Activated CD4-positive, alpha-beta T cell treated with anti-CD3 and anti-CD28 coated beads for 36 hours (primary cell): ENCODE measurements around the gene CACNA2D3. TPM values are rescaled to one million over a fixed set of nuclear protein-coding genes. Genes with fewer than 3 reads are reported as not detected.

ENCODE experiments used
- ATAC-seq: fragments of 200-7000 bp; cut with Tn5 transposase; one replicate; pipeline ENCODE4 v1.10.0; 2021; ENCODE audit warnings: mild to moderate bottlenecking, moderate library complexity
- CTCF ChIA-PET: fragments of 350-600 bp; sonication (Branson Sonifier 250); formaldehyde crosslinking; loops from one replicate; lab custom pipeline; 2021; ENCODE audit warnings: antibody characterized with exemption; lab: Charles Lee
- POLR2A ChIA-PET: fragments of 350-600 bp; sonication (Branson Sonifier 250); formaldehyde crosslinking; loops from one replicate; lab custom pipeline; 2021; ENCODE audit warnings: antibody characterized with exemption, inconsistent platforms; lab: Charles Lee
- DNase-seq: peaks from one replicate; pipeline ENCODE4 v3.0.0-alpha.2; 2020
- H3K27ac Mint-ChIP-seq: one replicate; pipeline ENCODE4 v1.8.0; 2021; ENCODE audit warnings: mixed read lengths
- H3K27me3 Mint-ChIP-seq: one replicate; pipeline ENCODE4 v1.8.0; 2021; ENCODE audit warnings: mixed read lengths
- H3K36me3 Mint-ChIP-seq: one replicate; pipeline ENCODE4 v1.8.0; 2021; ENCODE audit warnings: low read depth, mixed read lengths
- H3K4me1 Mint-ChIP-seq: one replicate; pipeline ENCODE4 v1.8.0; 2021; ENCODE audit warnings: mixed read lengths
- H3K4me3 Mint-ChIP-seq: one replicate; pipeline ENCODE4 v1.8.0; 2021; ENCODE audit warnings: mild to moderate bottlenecking, moderate library complexity, mixed read lengths
- H3K9me3 Mint-ChIP-seq: one replicate; pipeline ENCODE4 v1.8.0; 2021; ENCODE audit warnings: low read depth, mixed read lengths
- intact Hi-C, 2 experiments: fragments of 100-400 bp; cut with DNase I in 1 of 2; cut with micrococcal nuclease in 1 of 2; formaldehyde crosslinking; loops; one replicate each; pipeline versions ENCODE4 v1.14.2 to v1.15.1; 2022 to 2024; cut with DNase I, micrococcal nuclease
- total RNA-seq, 2 experiments: library from RNA; stranded (reverse); gene quantifications; one replicate each; pipeline ENCODE4 v1.2.3, GENCODE V29; 2021

The CACNA2D3 gene
- total RNA-seq, 2 experiments from 2014 or later, result not detected

DNA sequence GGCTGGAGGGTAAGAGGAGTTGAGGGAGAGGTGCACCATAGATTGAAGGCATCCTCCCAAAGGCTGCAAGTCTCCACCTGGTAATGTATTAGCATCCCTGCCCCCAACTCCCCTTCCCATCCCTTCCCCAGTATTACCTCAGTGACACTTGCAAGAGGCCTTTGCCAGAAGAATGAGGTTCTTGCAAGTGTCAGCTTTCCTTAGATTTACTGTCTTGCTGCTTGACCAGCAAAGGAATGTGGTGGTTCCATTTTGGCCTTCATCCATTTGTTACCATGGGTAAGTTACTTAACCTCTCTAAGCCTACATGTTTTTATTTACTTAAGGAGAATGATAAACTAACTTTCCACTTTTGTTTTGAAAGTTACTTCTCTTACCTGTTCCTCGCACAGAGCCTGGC, 696.6 kb downstream of the CACNA2D3 start:
- Mint-ChIP-seq H3K9me3 (no peaks in the 10 kb centered on the region), H3K27me3 (peaks cover 2% of the 10 kb centered on the region), H3K4me1 (no peaks in the 10 kb centered on the region), H3K27ac (no peak overlapping the region), H3K4me3 (no peak overlapping the region), H3K36me3 (no peaks in the 10 kb centered on the region)
- ATAC-seq (no peak), DNase-seq (no peak)
- ChIA-PET POLR2A (no interaction called here), CTCF (no interaction called here)
- intact Hi-C loops, result no loop called here

DNA sequence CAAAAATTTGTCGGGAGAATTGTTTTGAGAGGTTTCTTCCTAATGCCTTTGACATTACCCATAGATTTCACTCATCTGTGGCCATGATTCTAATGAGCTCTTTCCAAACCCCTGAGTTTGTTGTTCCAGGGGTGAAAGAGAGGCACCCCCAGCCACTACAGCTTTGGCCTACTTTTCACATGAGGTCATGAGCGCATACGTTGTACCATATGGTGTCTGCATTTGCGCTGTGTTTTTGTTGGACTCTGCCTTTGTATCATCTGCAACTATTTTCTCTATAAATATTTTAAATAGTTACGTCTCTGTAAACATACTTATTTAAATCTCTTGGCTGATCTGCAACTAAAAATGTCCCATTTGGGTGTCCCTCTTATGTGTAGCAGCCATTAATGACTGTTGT, 697.6 kb downstream of the CACNA2D3 start:
- Mint-ChIP-seq H3K9me3 (no peaks in the 10 kb centered on the region), H3K27me3 (peaks cover 2% of the 10 kb centered on the region), H3K27ac (no peak overlapping the region), H3K4me3 (no peak overlapping the region), H3K4me1 (no peaks in the 10 kb centered on the region), H3K36me3 (no peaks in the 10 kb centered on the region)
- CTCF ChIA-PET, result no interaction called here
- intact Hi-C loops, result no loop called here
- POLR2A ChIA-PET, result no interaction called here
- no peak for DNase-seq
- no peak for ATAC-seq

DNA sequence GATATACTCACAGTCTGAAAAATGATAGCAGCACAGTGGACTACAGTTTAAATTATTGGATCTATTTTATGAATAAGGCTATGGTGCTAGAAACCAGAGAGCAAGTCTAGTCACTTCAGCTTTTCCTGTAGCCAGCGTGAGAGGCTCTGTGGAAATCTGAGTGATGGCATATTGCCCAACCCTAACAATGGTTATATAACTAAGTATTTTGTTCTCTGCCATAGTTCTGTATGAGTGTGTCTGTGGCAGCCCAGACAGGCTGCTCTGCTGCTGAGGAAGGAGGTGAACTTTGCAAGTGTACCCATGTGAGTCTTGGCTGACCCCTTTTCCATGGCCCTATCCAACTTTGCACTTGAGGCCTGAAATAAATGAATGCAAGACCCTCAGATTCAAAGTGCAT, 699.9 kb downstream of the CACNA2D3 start:
- Mint-ChIP-seq H3K4me3 (no peak overlapping the region), H3K36me3 (no peaks in the 10 kb centered on the region), H3K27ac (no peak overlapping the region), H3K27me3 (no peaks in the 10 kb centered on the region), H3K4me1 (no peaks in the 10 kb centered on the region), H3K9me3 (no peaks in the 10 kb centered on the region)
- ChIA-PET POLR2A (no interaction called here), CTCF (interaction anchor here (1.6 kb wide), 1 partner anchor 9 kb away, joined by 4 read pairs; no protein-coding TSS in a partner anchor)
- intact Hi-C loops, result no loop called here
- DNase-seq, result no peak
- no peak for ATAC-seq

DNA sequence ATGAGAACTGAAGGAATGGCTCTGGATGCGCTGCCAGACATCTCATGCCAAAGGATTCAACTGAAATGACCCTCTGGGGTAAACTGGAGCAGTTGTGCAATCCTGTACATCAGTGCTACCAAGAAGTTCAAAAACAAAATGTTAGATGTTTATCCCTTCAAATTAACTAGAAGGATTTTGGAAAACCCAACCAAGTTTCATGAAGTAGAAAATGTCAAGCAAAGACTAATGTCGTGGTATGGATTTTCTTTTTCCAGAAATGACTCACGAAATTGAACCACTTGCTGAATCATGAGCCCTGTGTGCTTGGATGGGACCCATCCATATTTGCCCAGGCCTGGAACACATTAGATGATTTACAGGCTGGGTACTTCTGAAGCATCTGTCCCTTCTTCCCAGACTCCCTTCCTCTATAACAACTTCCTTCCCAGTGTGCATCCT, 703.9 kb downstream of the CACNA2D3 start:
- intact Hi-C loops, result no loop called here
- no peaks in the 10 kb centered on the region for H3K36me3 Mint-ChIP-seq
- no peaks in the 10 kb centered on the region for H3K4me1 Mint-ChIP-seq
- H3K27ac Mint-ChIP-seq, result no peak overlapping the region
- H3K9me3 Mint-ChIP-seq, result no peaks in the 10 kb centered on the region
- DNase-seq (no peak), ATAC-seq (no peak)
- no peak overlapping the region for H3K4me3 Mint-ChIP-seq
- ChIA-PET POLR2A (no interaction called here), CTCF (no interaction called here)
- no peaks in the 10 kb centered on the region for H3K27me3 Mint-ChIP-seq

DNA sequence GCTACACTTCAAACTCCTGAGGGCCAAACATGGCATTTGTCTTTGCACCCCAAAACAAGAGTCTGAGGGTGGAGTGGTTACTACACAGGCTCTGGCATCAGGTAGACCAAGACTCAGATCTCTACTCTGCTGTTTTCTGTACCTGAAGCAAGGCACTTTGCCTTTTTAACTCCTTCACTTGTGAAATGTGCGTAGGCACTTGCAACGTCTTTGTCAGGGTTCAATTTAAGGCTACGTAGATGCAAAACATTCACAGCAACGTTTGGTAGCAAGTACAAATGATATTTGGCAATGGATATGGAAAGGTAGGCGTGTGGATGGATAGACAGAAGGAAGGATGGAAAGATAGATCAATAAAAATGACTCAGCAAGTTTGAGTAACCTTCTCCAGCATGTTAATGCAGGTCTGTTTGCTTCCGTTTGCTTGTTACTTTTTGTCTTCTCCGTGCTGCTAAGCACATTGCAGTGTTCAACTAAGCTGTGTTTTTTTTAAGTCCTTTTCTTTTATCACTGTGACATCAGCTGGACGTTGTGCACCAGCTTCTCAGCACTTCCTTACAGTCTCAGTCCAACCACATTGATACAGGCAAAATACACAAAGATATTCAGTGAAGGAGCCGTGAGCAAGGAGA, 704.8 kb downstream of the CACNA2D3 start:
- ATAC-seq (no peak), DNase-seq (no peak)
- POLR2A ChIA-PET, result no interaction called here
- Mint-ChIP-seq H3K4me3 (no peak overlapping the region), H3K9me3 (no peaks in the 10 kb centered on the region), H3K27ac (no peak overlapping the region), H3K4me1 (no peaks in the 10 kb centered on the region), H3K27me3 (no peaks in the 10 kb centered on the region), H3K36me3 (no peaks in the 10 kb centered on the region)
- CTCF ChIA-PET, result interaction anchor here (0.6 kb wide), 1 partner anchor 1499 kb away, joined by 3 read pairs; no protein-coding TSS in a partner anchor
- intact Hi-C loops, result no loop called here

DNA sequence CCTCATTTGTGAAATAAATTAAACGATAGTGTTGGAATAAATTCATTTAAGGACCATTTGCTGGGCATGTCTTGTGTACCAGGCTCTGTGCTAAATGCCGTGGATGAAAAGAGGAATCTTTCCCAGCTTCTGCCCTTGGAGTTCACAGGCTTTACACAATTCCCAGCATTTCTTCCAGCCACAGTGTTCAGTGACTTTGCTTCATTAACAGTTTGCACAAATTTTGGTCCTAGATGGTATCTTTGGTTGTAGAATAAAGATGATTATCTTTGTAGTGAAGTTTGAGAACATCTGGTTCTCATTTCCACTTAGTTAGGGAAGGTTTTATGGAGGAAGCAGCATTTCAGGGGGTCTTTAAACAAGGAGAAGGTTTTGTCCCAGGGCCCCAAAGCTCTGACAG, 705.4 kb downstream of the CACNA2D3 start:
- ChIA-PET POLR2A (no interaction called here), CTCF (interaction anchor here (0.6 kb wide), 1 partner anchor 1498 kb away, joined by 3 read pairs; no protein-coding TSS in a partner anchor)
- ATAC-seq (no peak), DNase-seq (no peak)
- H3K4me1 Mint-ChIP-seq, result no peaks in the 10 kb centered on the region
- no peak overlapping the region for H3K4me3 Mint-ChIP-seq
- H3K27me3 Mint-ChIP-seq, result no peaks in the 10 kb centered on the region
- no peaks in the 10 kb centered on the region for H3K36me3 Mint-ChIP-seq
- H3K27ac Mint-ChIP-seq, result no peak overlapping the region
- intact Hi-C loops, result no loop called here
- H3K9me3 Mint-ChIP-seq, result no peaks in the 10 kb centered on the region

DNA sequence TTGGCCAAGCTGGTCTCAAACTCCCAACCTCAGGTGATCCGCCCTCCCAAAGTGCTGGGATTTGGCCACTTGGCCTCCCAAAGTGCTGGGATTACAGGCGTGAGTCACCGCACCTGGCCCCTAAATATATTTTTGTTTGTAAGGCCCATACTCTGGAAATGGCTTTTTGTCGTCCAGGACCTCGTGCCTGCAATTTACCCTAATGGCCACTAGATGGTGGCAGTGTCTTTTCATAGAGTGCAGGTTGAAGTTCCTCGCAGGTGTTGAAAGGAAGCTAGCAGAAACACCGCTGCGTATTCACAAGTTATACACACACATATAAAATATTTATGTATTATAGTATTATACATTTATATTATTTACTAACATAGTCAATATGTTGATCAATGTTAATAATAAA, 708.3 kb downstream of the CACNA2D3 start:
- H3K27me3 Mint-ChIP-seq, result no peaks in the 10 kb centered on the region
- H3K27ac Mint-ChIP-seq, result no peak overlapping the region
- POLR2A ChIA-PET, result no interaction called here
- DNase-seq (peak; percentile 35), ATAC-seq (no peak)
- no peaks in the 10 kb centered on the region for H3K4me1 Mint-ChIP-seq
- no peak overlapping the region for H3K4me3 Mint-ChIP-seq
- no peaks in the 10 kb centered on the region for H3K36me3 Mint-ChIP-seq
- intact Hi-C loops, result loop anchor here in 1 of 2 experiments (5.0 to 10.0 kb wide), 2 partner anchors 403 to 896 kb away; no protein-coding TSS in a partner anchor
- no peaks in the 10 kb centered on the region for H3K9me3 Mint-ChIP-seq
- CTCF ChIA-PET, result interaction anchor here (0.6 to 1.4 kb wide), 7 partner anchors 8 to 1426 kb away, joined by 3 to 4 read pairs (median 3); no protein-coding TSS in a partner anchor

DNA sequence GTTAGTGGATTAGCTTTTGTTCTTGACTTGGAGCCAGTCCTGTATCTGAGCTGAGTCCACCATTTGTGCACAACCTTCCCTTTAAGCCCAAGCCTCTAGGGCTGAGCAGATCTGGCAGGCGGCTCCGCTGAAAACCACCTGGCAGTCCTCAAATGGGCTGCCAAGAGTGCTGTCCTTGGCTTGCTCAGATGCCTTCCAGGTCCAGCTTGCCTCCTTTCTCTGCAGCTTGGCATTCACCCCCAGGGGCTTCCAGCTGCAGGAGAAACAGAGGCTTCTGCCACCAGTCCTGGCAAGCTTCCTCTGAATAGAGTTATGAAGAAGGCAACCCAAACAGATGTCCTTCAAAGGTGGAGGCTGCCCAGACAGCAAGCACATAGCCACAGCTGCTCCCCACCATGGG, 708.8 kb downstream of the CACNA2D3 start:
- no peaks in the 10 kb centered on the region for H3K4me1 Mint-ChIP-seq
- no peaks in the 10 kb centered on the region for H3K27me3 Mint-ChIP-seq
- ATAC-seq (no peak), DNase-seq (no peak)
- ChIA-PET POLR2A (no interaction called here), CTCF (interaction anchor here (0.6 to 1.4 kb wide), 6 partner anchors 9 to 1426 kb away, joined by 3 to 4 read pairs (median 3); no protein-coding TSS in a partner anchor)
- H3K36me3 Mint-ChIP-seq, result no peaks in the 10 kb centered on the region
- no peak overlapping the region for H3K4me3 Mint-ChIP-seq
- intact Hi-C loops, result loop anchor here in 1 of 2 experiments (5.0 to 10.0 kb wide), 2 partner anchors 404 to 896 kb away; no protein-coding TSS in a partner anchor
- H3K9me3 Mint-ChIP-seq, result no peaks in the 10 kb centered on the region
- no peak overlapping the region for H3K27ac Mint-ChIP-seq

DNA sequence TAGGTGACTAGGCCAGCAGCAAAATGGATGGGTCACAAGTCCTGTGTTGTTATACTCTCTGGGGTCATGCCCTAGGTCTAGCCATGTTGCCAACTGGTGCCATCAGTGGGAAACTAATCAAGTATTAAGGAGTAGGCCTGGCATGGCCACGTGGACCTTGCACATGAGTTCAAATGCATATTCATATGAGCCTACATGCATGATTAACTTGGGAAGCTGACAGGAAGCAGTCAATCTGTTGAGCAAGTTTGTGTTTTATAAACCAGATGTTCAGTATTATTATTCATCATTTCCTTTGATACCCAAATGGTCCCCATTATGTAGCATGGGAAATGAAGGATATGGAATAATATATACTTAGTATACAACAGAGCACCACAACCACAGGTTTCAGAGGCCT, 710.5 kb downstream of the CACNA2D3 start:
- Mint-ChIP-seq H3K9me3 (no peaks in the 10 kb centered on the region), H3K36me3 (no peaks in the 10 kb centered on the region), H3K27ac (no peak overlapping the region), H3K4me3 (no peak overlapping the region), H3K27me3 (no peaks in the 10 kb centered on the region), H3K4me1 (no peaks in the 10 kb centered on the region)
- ChIA-PET POLR2A (no interaction called here), CTCF (no interaction called here)
- intact Hi-C loops, result loop anchor here in 1 of 2 experiments (5.0 to 10.0 kb wide), 2 partner anchors 406 to 898 kb away; no protein-coding TSS in a partner anchor
- no peak for ATAC-seq
- DNase-seq, result no peak

DNA sequence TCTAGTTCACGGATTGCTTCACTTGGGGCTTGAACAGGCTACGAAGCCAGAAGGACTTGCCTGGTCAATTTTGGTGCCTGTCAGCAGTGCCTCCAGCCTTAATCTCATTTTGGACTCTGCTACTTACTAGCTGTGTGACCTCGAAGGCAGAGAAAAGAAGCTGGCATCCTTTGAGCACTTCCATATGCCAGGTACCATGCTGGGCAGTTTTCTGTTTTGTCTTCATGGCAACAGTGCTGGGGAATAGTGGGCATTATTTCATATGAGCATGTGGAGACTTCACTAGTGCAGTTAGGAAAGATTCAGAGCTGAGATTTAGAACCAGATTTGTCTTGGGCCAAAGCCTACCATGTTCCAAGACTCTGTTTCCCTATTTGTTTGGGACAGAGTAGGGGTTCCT, 713.3 kb downstream of the CACNA2D3 start:
- ChIA-PET POLR2A (no interaction called here), CTCF (no interaction called here)
- DNase-seq, result no peak
- Mint-ChIP-seq H3K4me1 (no peaks in the 10 kb centered on the region), H3K4me3 (no peak overlapping the region), H3K9me3 (no peaks in the 10 kb centered on the region), H3K27me3 (no peaks in the 10 kb centered on the region), H3K36me3 (no peaks in the 10 kb centered on the region), H3K27ac (no peak overlapping the region)
- no peak for ATAC-seq
- intact Hi-C loops, result loop anchor here in 1 of 2 experiments (10.0 kb wide), 1 partner anchor 901 kb away; no protein-coding TSS in a partner anchor

DNA sequence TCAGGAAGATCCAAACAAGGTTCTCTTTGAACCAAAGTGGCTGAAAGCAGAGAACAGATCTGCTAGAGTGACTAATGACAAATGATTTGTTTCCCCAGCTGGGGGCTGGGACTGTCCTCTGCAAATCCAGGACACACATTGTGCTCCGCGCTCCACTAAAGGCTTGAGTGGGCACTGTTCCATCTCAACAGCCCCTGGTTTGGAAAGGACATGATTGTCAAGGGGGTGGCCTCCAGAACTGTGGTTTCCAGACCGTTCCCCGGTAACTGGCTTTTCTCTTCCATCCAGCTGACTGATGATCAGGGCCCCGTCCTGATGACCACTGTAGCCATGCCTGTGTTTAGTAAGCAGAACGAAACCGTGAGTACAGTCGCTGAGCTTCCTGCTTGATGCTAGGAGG, 714.5 kb downstream of the CACNA2D3 start:
- Mint-ChIP-seq H3K36me3 (no peaks in the 10 kb centered on the region), H3K4me1 (no peaks in the 10 kb centered on the region), H3K4me3 (no peak overlapping the region), H3K9me3 (no peaks in the 10 kb centered on the region), H3K27me3 (no peaks in the 10 kb centered on the region), H3K27ac (no peak overlapping the region)
- no peak for ATAC-seq
- ChIA-PET POLR2A (no interaction called here), CTCF (no interaction called here)
- no peak for DNase-seq
- intact Hi-C loops, result loop anchor here in 1 of 2 experiments (10.0 kb wide), 1 partner anchor 902 kb away; no protein-coding TSS in a partner anchor

DNA sequence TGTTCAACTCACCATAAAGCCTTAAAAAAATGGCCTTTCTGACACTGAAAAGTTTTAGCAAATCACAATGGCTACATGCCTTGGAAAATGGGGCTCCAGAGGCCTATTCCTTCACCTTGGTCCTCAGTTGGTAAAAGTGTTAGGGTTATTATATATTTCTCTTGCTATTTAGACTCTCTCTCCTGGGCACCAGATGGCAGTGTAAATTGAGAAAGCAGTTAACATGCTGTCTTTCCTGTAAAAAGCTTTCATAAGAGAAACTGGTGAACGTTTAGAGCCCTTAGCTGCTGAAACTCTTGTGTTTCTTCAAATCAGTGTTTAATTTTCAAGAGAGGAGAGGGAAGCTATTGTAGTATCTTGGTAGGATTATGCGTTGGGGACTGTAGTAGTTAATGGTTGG, 715.6 kb downstream of the CACNA2D3 start:
- Mint-ChIP-seq H3K9me3 (no peaks in the 10 kb centered on the region), H3K4me1 (no peaks in the 10 kb centered on the region), H3K4me3 (no peak overlapping the region), H3K27ac (no peak overlapping the region), H3K36me3 (no peaks in the 10 kb centered on the region), H3K27me3 (no peaks in the 10 kb centered on the region)
- intact Hi-C loops, result loop anchor here in 1 of 2 experiments (10.0 kb wide), 1 partner anchor 903 kb away; no protein-coding TSS in a partner anchor
- POLR2A ChIA-PET, result no interaction called here
- CTCF ChIA-PET, result no interaction called here
- ATAC-seq, result no peak
- DNase-seq, result no peak
